Fibroblast of skin of right quadriceps (primary cell): Measurements from ENCODE around the gene SULT1A4.
"Not testable (repeated sequence)": the region's sequence is repeated elsewhere in the genome, so short reads cannot be mapped to it uniquely, and the experiment has no call there.

Source experiments
- DNase-seq: peaks from one replicate; pipeline ENCODE4 v3.0.0-alpha.2; 2013

The SULT1A4 gene

GRCh38 chr16:29459706-29460646, at the start of gene SULT1A4:
Gene SULT1A4 (plus strand): TSS chr16:29459913. CDS start chr16:29461386, 1,473 bp downstream.
- DNase-seq = not testable (repeated sequence)

- DNase-seq = not testable (repeated sequence)
Observed at GRCh38 chr16:29423587-29423986, 36.1 kb upstream of the SULT1A4 start.

- DNase-seq = not testable (repeated sequence)
Observed at GRCh38 chr16:29425390-29425789, 34.3 kb upstream of the SULT1A4 start.

- DNase-seq = not testable (repeated sequence)
Observed at GRCh38 chr16:29453754-29454153, 6.0 kb upstream of the SULT1A4 start.

GRCh38 chr16:29454269-29454668, 5.4 kb upstream of the SULT1A4 start, which contains the start of the genes BOLA2 and SLX1B:
Gene BOLA2 (minus strand): TSS chr16:29454351. CDS start chr16:29454253, 98 bp downstream.
Gene SLX1B (plus strand): TSS chr16:29454533.
- DNase-seq = not testable (repeated sequence)

- not testable (repeated sequence) for DNase-seq
Observed at GRCh38 chr16:29454828-29455227, 4.9 kb upstream of the SULT1A4 start.

- DNase-seq = not testable (repeated sequence)
Observed at GRCh38 chr16:29457660-29458059, 2.1 kb upstream of the SULT1A4 start.

GRCh38 chr16:29460647-29461030, 926 bp downstream of the SULT1A4 start:
- DNase-seq = not testable (repeated sequence)

GRCh38 chr16:29465985-29466824, 6.5 kb downstream of the SULT1A4 start:
- not testable (repeated sequence) for DNase-seq

GRCh38 chr16:29466904-29467303, 7.2 kb downstream of the SULT1A4 start:
- DNase-seq = not testable (repeated sequence)

GRCh38 chr16:29467654-29468366, 8.1 kb downstream of the SULT1A4 start:
- DNase-seq = not testable (repeated sequence)

- DNase-seq = not testable (repeated sequence)
Observed at GRCh38 chr16:29469660-29470059, 9.9 kb downstream of the SULT1A4 start.

GRCh38 chr16:29472065-29472464, 12.4 kb downstream of the SULT1A4 start:
- DNase-seq = not testable (repeated sequence)

- not testable (repeated sequence) for DNase-seq
Observed at GRCh38 chr16:29482276-29482675, 22.6 kb downstream of the SULT1A4 start.

- DNase-seq = not testable (repeated sequence)
Observed at GRCh38 chr16:29506308-29506707, 46.6 kb downstream of the SULT1A4 start, which contains the start of gene NPIPB12. Gene NPIPB12 (minus strand): TSS chr16:29506408.
